ENCODE data around the gene SLC25A10.

Gene SLC25A10

GRCh38 chr17:81683584-81684441 lies 28.3 kb upstream of the SLC25A10 start, which contains the start of the genes ARL16 and HGS (continued):
- TF ChIP-seq TSHZ1 (tag by site-specific recombination; IDR thresholded peaks at IDR 0.05; ENCODE audit: borderline replicate concordance), result no peak
- TF ChIP-seq ZNF132 (tag by site-specific recombination; IDR thresholded peaks at IDR 0.05; ENCODE audit: borderline replicate concordance), result no peak
- TF ChIP-seq ZNF529 (tag by site-specific recombination; IDR thresholded peaks at IDR 0.05; ENCODE audit: insufficient replicate concordance), result no peak
- no peak for TF ChIP-seq ZNF292 (tag by site-specific recombination; IDR thresholded peaks at IDR 0.05; ENCODE audit: borderline replicate concordance, low read depth)
- TF ChIP-seq HOXC10 (CRISPR knock-in tag; IDR thresholded peaks at IDR 0.05), result no peak
- no peak; the same call in 1 of the 2 replicates for TF ChIP-seq MEIS1 (CRISPR knock-in tag; IDR thresholded peaks at IDR 0.05; ENCODE audit: borderline replicate concordance)
- TF ChIP-seq ZNF274 (IDR thresholded peaks at IDR 0.05; ENCODE audit: low read length), result no peak
- TF ChIP-seq ZNF274 (tag by site-specific recombination; IDR thresholded peaks at IDR 0.05; ENCODE audit: borderline replicate concordance), result no peak
- TF ChIP-seq ZSCAN23 (tag by site-specific recombination; IDR thresholded peaks at IDR 0.05), result peak; percentile 65; the same call in 1 of the 2 replicates
- TF ChIP-seq FEZF1 (tag by site-specific recombination; IDR thresholded peaks at IDR 0.05), result no peak
- TF ChIP-seq ZNF596 (tag by site-specific recombination; IDR thresholded peaks at IDR 0.05), result peak; percentile 55; the same call in 1 of the 2 replicates
- TF ChIP-seq ZFP3 (tag by site-specific recombination; IDR thresholded peaks at IDR 0.05; ENCODE audit: low read depth), result no peak
- no peak for TF ChIP-seq ZNF843 (tag by site-specific recombination; IDR thresholded peaks at IDR 0.05)
- TF ChIP-seq ZSCAN16 (tag by site-specific recombination; IDR thresholded peaks at IDR 0.05), result no peak
- TF ChIP-seq KLF7 (tag by site-specific recombination; IDR thresholded peaks at IDR 0.05; ENCODE audit: borderline replicate concordance), result 0 out of 2 replicates have a peak, but pooled peaks have one; percentile 5
- TF ChIP-seq ZNF747 (tag by site-specific recombination; IDR thresholded peaks at IDR 0.05), result no peak
- no peak for TF ChIP-seq ZNF701 (tag by site-specific recombination; IDR thresholded peaks at IDR 0.05)
- TF ChIP-seq, protein P1, sequence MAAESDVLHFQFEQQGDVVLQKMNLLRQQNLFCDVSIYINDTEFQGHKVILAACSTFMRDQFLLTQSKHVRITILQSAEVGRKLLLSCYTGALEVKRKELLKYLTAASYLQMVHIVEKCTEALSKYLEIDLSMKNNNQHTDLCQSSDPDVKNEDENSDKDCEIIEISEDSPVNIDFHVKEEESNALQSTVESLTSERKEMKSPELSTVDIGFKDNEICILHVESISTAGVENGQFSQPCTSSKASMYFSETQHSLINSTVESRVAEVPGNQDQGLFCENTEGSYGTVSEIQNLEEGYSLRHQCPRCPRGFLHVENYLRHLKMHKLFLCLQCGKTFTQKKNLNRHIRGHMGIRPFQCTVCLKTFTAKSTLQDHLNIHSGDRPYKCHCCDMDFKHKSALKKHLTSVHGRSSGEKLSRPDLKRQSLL (tag by site-specific recombination; IDR thresholded peaks at IDR 0.05), result peak; percentile 99
- TF ChIP-seq ZBTB49 (tag by site-specific recombination; IDR thresholded peaks at IDR 0.05; ENCODE audit: low read depth), result no peak
- TF ChIP-seq ZNF510 (tag by site-specific recombination; IDR thresholded peaks at IDR 0.05; ENCODE audit: insufficient replicate concordance), result no peak
- no peak for TF ChIP-seq ZNF610 (tag by site-specific recombination; IDR thresholded peaks at IDR 0.05; ENCODE audit: borderline replicate concordance)
- TF ChIP-seq IKZF3 (tag by site-specific recombination; IDR thresholded peaks at IDR 0.05), result peak; percentile 82
- no peak for TF ChIP-seq ZNF549 (tag by site-specific recombination; IDR thresholded peaks at IDR 0.05)
- 0 out of 2 replicates have a peak, but pooled peaks have one; percentile 20 for TF ChIP-seq YY2 (tag by site-specific recombination; IDR thresholded peaks at IDR 0.05)
- TF ChIP-seq, protein P2, sequence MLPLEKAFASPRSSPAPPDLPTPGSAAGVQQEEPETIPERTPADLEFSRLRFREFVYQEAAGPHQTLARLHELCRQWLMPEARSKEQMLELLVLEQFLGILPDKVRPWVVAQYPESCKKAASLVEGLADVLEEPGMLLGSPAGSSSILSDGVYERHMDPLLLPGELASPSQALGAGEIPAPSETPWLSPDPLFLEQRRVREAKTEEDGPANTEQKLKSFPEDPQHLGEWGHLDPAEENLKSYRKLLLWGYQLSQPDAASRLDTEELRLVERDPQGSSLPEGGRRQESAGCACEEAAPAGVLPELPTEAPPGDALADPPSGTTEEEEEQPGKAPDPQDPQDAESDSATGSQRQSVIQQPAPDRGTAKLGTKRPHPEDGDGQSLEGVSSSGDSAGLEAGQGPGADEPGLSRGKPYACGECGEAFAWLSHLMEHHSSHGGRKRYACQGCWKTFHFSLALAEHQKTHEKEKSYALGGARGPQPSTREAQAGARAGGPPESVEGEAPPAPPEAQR (tag by site-specific recombination; IDR thresholded peaks at IDR 0.05), result no peak
- no peak for TF ChIP-seq ZNF202 (tag by site-specific recombination; IDR thresholded peaks at IDR 0.05; ENCODE audit: borderline replicate concordance)
- peak; percentile 59 for TF ChIP-seq PRDM10 (tag by site-specific recombination; IDR thresholded peaks at IDR 0.05)
